Naive thymus-derived CD4-positive, alpha-beta T cell (primary cell): ENCODE data around the gene FIZ1. TPM values are rescaled to one million over a fixed set of nuclear protein-coding genes. Genes with fewer than 3 reads are reported as not detected.

Source experiments
- ATAC-seq: fragments of 150-1000 bp; cut with Tn5 transposase; 2 replicates; pipeline ENCODE4 v1.10.0; 2021; ENCODE audit warnings: mild to moderate bottlenecking, moderate library complexity
- CTCF ChIA-PET: fragments of 350-600 bp; sonication (Branson Sonifier 250); formaldehyde crosslinking; loops from one replicate; lab custom pipeline; 2021; ENCODE audit warnings: antibody characterized with exemption; lab: Charles Lee
- POLR2A ChIA-PET: fragments of 350-600 bp; sonication (Branson Sonifier 250); formaldehyde crosslinking; loops from one replicate; lab custom pipeline; 2021; ENCODE audit warnings: antibody characterized with exemption, inconsistent platforms; lab: Charles Lee
- DNase-seq, 9 donors: peaks; one replicate each; pipeline versions ENCODE4 v3.0.0 to v3.0.0-alpha.2; 2020 to 2022; ENCODE audit warnings: mixed read lengths in 1 of 9
- H3K27ac ChIP-seq: one replicate; pipeline ENCODE4 v1.7.0; 2013; ENCODE audit warnings: mild to moderate bottlenecking, low read depth, low read length, moderate library complexity
- H3K27me3 ChIP-seq, 2 donors: one replicate each; pipeline ENCODE4 v1.7.0; 2013; ENCODE audit warnings: low read length in 2 of 2, mild to moderate bottlenecking in 2 of 2, moderate library complexity in 2 of 2; ENCODE audit not compliant: control insufficient read depth in 2 of 2, insufficient read depth in 2 of 2
- H3K36me3 ChIP-seq, 3 experiments: 1 replicate in 2 of 3; 2 replicates in 1 of 3; pipeline ENCODE4 v1.7.0; 2013; ENCODE audit warnings: low read length in 3 of 3, mild to moderate bottlenecking in 3 of 3, moderate library complexity in 1 of 3; ENCODE audit not compliant: insufficient read depth in 3 of 3, control insufficient read depth in 2 of 3
- H3K4me1 ChIP-seq, 2 donors: one replicate each; pipeline ENCODE4 v1.7.0; 2013; ENCODE audit warnings: low read length in 2 of 2, mild to moderate bottlenecking in 2 of 2, moderate library complexity in 1 of 2; ENCODE audit not compliant: control insufficient read depth in 2 of 2, insufficient read depth in 2 of 2
- H3K4me3 ChIP-seq: 2 replicates; pipeline ENCODE4 v1.7.0; 2013; ENCODE audit warnings: mild to moderate bottlenecking, low read length
- H3K9me3 ChIP-seq, 3 experiments: 1 replicate in 2 of 3; 2 replicates in 1 of 3; pipeline ENCODE4 v1.7.0; 2013; ENCODE audit warnings: low read length in 3 of 3; ENCODE audit not compliant: control insufficient read depth in 2 of 3
- H3K27ac Mint-ChIP-seq, 9 donors: one replicate each; pipeline ENCODE4 v1.8.0; 2020 to 2022; ENCODE audit warnings: mixed read lengths in 9 of 9, mild to moderate bottlenecking in 8 of 9, moderate library complexity in 5 of 9, inconsistent platforms in 2 of 9
- H3K27me3 Mint-ChIP-seq, 5 donors: one replicate each; pipeline ENCODE4 v1.8.0; 2021 to 2022; ENCODE audit warnings: mixed read lengths in 5 of 5, mild to moderate bottlenecking in 1 of 5
- H3K36me3 Mint-ChIP-seq, 5 donors: one replicate each; pipeline ENCODE4 v1.8.0; 2020 to 2022; ENCODE audit warnings: mixed read lengths in 5 of 5, mild to moderate bottlenecking in 3 of 5, inconsistent platforms in 1 of 5
- H3K4me1 Mint-ChIP-seq, 7 donors: one replicate each; pipeline ENCODE4 v1.8.0; 2020 to 2022; ENCODE audit warnings: mixed read lengths in 7 of 7, mild to moderate bottlenecking in 3 of 7, inconsistent platforms in 1 of 7
- H3K4me3 Mint-ChIP-seq, 10 donors: one replicate each; pipeline ENCODE4 v1.8.0; 2020 to 2022; ENCODE audit warnings: mild to moderate bottlenecking in 10 of 10, mixed read lengths in 10 of 10, moderate library complexity in 6 of 10, inconsistent platforms in 2 of 10
- H3K9me3 Mint-ChIP-seq, 11 donors: one replicate each; pipeline ENCODE4 v1.8.0; 2020 to 2022; ENCODE audit warnings: mixed read lengths in 11 of 11, mild to moderate bottlenecking in 4 of 11, inconsistent platforms in 1 of 11, moderate library complexity in 1 of 11
- intact Hi-C, 2 donors: fragments of 100-400 bp; cut with micrococcal nuclease; formaldehyde crosslinking; loops; one replicate each; pipeline ENCODE4 v1.15.1; 2023
- polyA plus RNA-seq, 2 donors: library from polyadenylated mRNA; unstranded; fragments of 300-500 nt; fragmentation: Illumina TruSeq; gene quantifications; one replicate each; pipeline ENCODE4 v1.2.3, GENCODE V29; 2021
- total RNA-seq, 6 experiments: library from RNA in 5 of 6; stranded (reverse) in 5 of 6; gene quantifications; 1 replicate in 5 of 6; 2 replicates in 1 of 6; pipeline ENCODE4 v1.2.3 and lab custom pipeline; 2021 to 2026

FIZ1 gene
- total and polyA plus RNA-seq, 7 experiments from 2014 or later = 3.3 to 32.0 (median 10.6) TPM

- H3K9me3 Mint-ChIP-seq = peaks cover 0 to 13% (median 2%) of the 10 kb centered on the region in 11 donors
- peaks cover 0 to 6% (median 0%) of the 10 kb centered on the region in 3 experiments for H3K36me3 ChIP-seq
- H3K27ac ChIP-seq = peak overlapping the region; percentile 99
- peaks cover 29 to 41% of the 10 kb centered on the region in 2 donors for H3K4me1 ChIP-seq
- POLR2A ChIA-PET = interaction anchor here (0.6 to 9.5 kb wide), 8 partner anchors 9 to 1166 kb away, joined by 3 to 154 read pairs (median 11); partner anchors contain the start of genes CCDC106, FIZ1, U2AF2 and ZNF579
- peaks cover 47 to 75% (median 65%) of the 10 kb centered on the region in 7 donors for H3K4me1 Mint-ChIP-seq
- H3K9me3 ChIP-seq = no peaks in the 10 kb centered on the region
- no peaks in the 10 kb centered on the region for H3K27me3 ChIP-seq
- ATAC-seq = no peak
- DNase-seq = no peak
- H3K36me3 Mint-ChIP-seq = peaks cover 5 to 27% (median 18%) of the 10 kb centered on the region in 5 donors
- H3K27ac Mint-ChIP-seq = peak overlapping the region; percentile 100
- peak overlapping the region; percentile 96 to 100 (median 98) for H3K4me3 Mint-ChIP-seq
- H3K27me3 Mint-ChIP-seq = no peaks in the 10 kb centered on the region
- H3K4me3 ChIP-seq = peak overlapping the region; percentile 80
- CTCF ChIA-PET = interaction anchor here (1.2 to 1.6 kb wide), 4 partner anchors 10 to 18 kb away, joined by 4 to 9 read pairs (median 6); no protein-coding TSS in a partner anchor
- intact Hi-C loops = loop anchor here in 1 of 2 donors (5.0 to 10.0 kb wide), 2 partner anchors 252 to 299 kb away; partner anchors contain the start of genes KMT5C, RPL28 and TMEM238
Measured at GRCh38 chr19:55636723-55637122, 37.4 kb upstream of the FIZ1 start.

GRCh38 chr19:55635856-55636440 lies 36.6 kb upstream of the FIZ1 start:
- H3K27me3 ChIP-seq = no peaks in the 10 kb centered on the region
- peaks cover 33 to 45% of the 10 kb centered on the region in 2 donors for H3K4me1 ChIP-seq
- peaks cover 5 to 26% (median 18%) of the 10 kb centered on the region in 5 donors for H3K36me3 Mint-ChIP-seq
- peaks cover 0 to 13% (median 2%) of the 10 kb centered on the region in 11 donors for H3K9me3 Mint-ChIP-seq
- ATAC-seq (no peak), DNase-seq (no peak)
- H3K27ac ChIP-seq = peak overlapping the region; percentile 99
- intact Hi-C loops = loop anchor here (1.0 to 10.0 kb wide), 7 partner anchors 7 to 299 kb away; partner anchors contain the start of genes ZNF579 (in 2 of the 2), ZNF581 (in 2 of the 2), FIZ1 (in 1 of the 2) and KMT5C (in 1 of the 2)
- ChIA-PET CTCF (interaction anchor here (1.2 to 1.6 kb wide), 4 partner anchors 11 to 18 kb away, joined by 4 to 9 read pairs (median 6); no protein-coding TSS in a partner anchor), POLR2A (interaction anchor here (0.5 to 9.5 kb wide), 10 partner anchors 10 to 1761 kb away, joined by 3 to 154 read pairs (median 9); partner anchors contain the start of genes CCDC106, FIZ1, U2AF2 and ZNF579)
- no peaks in the 10 kb centered on the region for H3K9me3 ChIP-seq
- peak overlapping the region; percentile 80 for H3K4me3 ChIP-seq
- peaks cover 47 to 75% (median 69%) of the 10 kb centered on the region in 7 donors for H3K4me1 Mint-ChIP-seq
- H3K36me3 ChIP-seq = peaks cover 0 to 6% (median 0%) of the 10 kb centered on the region in 3 experiments
- peak overlapping the region; percentile 100 for H3K27ac Mint-ChIP-seq
- peak overlapping the region; percentile 96 to 100 (median 98) for H3K4me3 Mint-ChIP-seq
- no peaks in the 10 kb centered on the region for H3K27me3 Mint-ChIP-seq

DNA sequence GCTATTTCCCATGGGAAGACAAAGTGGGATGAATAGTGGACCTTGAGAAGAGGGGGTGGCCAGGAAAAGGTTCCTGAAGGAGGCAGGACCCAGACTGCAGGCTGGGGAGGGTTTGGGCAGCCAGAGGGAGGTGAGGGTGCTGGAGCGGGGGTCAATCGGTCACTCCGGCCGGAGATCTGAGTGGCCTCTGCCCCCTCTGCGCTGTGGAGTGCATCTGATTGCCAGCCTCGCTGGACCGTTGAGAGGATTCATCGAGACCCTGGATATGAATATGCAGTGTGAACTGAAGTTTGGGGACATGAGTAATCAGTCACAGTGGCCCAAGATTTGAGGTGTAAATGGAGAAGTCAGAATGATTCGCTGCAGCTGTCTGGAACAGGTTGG lies 36.0 kb upstream of the FIZ1 start:
- Mint-ChIP-seq H3K9me3 (peaks cover 0 to 13% (median 2%) of the 10 kb centered on the region in 11 donors), H3K36me3 (peaks cover 5 to 26% (median 18%) of the 10 kb centered on the region in 5 donors), H3K4me1 (peaks cover 47 to 72% (median 66%) of the 10 kb centered on the region in 7 donors), H3K27me3 (no peaks in the 10 kb centered on the region), H3K27ac (peak overlapping the region; percentile 100), H3K4me3 (peak overlapping the region; percentile 96 to 100 (median 98))
- ChIA-PET CTCF (interaction anchor here (0.7 to 6.0 kb wide), 3 partner anchors 8 to 175 kb away, joined by 3 to 74 read pairs (median 4); partner anchors contain the start of gene ZNF581), POLR2A (interaction anchor here (0.9 to 9.5 kb wide), 14 partner anchors 9 to 159 kb away, joined by 3 to 154 read pairs (median 4); partner anchors contain the start of genes CCDC106, FIZ1, U2AF2 and ZNF579)
- Histone ChIP-seq H3K27me3 (no peaks in the 10 kb centered on the region), H3K4me3 (peak overlapping the region; percentile 80), H3K4me1 (peaks cover 30 to 42% of the 10 kb centered on the region in 2 donors), H3K9me3 (no peaks in the 10 kb centered on the region), H3K27ac (peak overlapping the region; percentile 99), H3K36me3 (peaks cover 0 to 6% (median 0%) of the 10 kb centered on the region in 3 experiments)
- intact Hi-C loops = loop anchor here (1.0 to 10.0 kb wide), 7 partner anchors 8 to 298 kb away; partner anchors contain the start of genes ZNF579 (in 2 of the 2), ZNF581 (in 2 of the 2), FIZ1 (in 1 of the 2) and KMT5C (in 1 of the 2)
- ATAC-seq = no peak
- DNase-seq = peak in 1 of 9 donors; percentile 25

DNA sequence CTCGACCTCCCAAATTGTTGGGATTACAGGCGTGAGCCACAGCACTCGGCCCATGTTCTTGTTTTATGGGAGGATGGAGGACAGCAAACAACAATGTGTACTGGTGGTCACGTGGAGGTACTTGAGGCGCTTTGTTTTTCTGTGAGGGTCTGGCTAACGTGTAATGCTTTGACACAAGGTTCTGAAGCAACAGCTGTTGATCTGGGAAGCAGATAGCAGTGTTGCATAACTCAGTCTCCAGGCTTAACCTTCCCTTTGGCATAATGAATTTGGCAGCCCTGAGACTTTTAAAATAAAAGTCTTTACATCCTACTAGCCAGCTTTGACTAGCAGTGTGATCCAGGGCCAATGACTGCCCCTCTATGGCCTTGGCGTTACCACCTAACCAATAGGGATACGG lies 34.5 kb upstream of the FIZ1 start:
- Histone ChIP-seq H3K4me1 (peaks cover 27 to 33% of the 10 kb centered on the region in 2 donors), H3K27ac (peak overlapping the region; percentile 99), H3K9me3 (no peaks in the 10 kb centered on the region), H3K4me3 (no peak overlapping the region), H3K27me3 (no peaks in the 10 kb centered on the region), H3K36me3 (peaks cover 0 to 6% (median 0%) of the 10 kb centered on the region in 3 experiments)
- Mint-ChIP-seq H3K27me3 (peaks cover 0 to 5% (median 0%) of the 10 kb centered on the region in 5 donors), H3K27ac (peak overlapping the region in 5 of 9 donors; percentile 64 to 100 (median 100)), H3K36me3 (peaks cover 5 to 22% (median 15%) of the 10 kb centered on the region in 5 donors), H3K4me1 (peaks cover 46 to 60% (median 57%) of the 10 kb centered on the region in 7 donors), H3K9me3 (peaks cover 0 to 13% (median 0%) of the 10 kb centered on the region in 11 donors), H3K4me3 (peak overlapping the region in 2 of 10 donors; percentile 55 to 70)
- ATAC-seq (no peak), DNase-seq (no peak)
- intact Hi-C loops = loop anchor here (2.0 to 10.0 kb wide), 6 partner anchors 53 to 433 kb away; partner anchors contain the start of genes ZNF579 (in 2 of the 2), RPL28 (in 1 of the 2), TMEM238 (in 1 of the 2) and UBE2S (in 1 of the 2)
- POLR2A ChIA-PET = interaction anchor here (0.6 to 9.5 kb wide), 13 partner anchors 8 to 289 kb away, joined by 3 to 154 read pairs (median 5); partner anchors contain the start of genes CCDC106, FIZ1, U2AF2 and ZNF524
- CTCF ChIA-PET = interaction anchor here (0.5 to 6.0 kb wide), 11 partner anchors 13 to 1191 kb away, joined by 3 to 74 read pairs (median 10); partner anchors contain the start of genes U2AF2 and ZNF865

DNA sequence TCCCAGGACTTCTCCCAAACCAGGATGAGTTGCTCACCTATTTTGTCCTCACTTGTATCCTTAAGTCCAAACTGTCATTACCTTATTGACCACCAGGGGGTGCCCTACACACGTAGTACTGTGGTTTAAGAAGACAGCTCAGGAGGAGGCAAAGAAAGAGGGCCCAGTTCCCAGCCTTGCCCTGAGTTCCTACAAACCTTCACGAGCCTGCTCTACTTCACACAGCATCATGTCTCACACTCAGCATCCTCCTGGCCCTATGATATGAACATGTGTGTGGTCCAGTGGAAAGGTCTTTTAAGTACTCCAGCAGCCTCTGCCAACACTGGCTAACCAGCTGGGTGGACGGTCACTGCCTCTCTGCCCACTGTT lies 33.1 kb upstream of the FIZ1 start:
- DNase-seq (peak in 8 of 9 donors; percentile 81 to 93 (median 88)), ATAC-seq (peak; percentile 76)
- Mint-ChIP-seq H3K27ac (peak overlapping the region; percentile 17 to 95 (median 71)), H3K4me1 (peaks cover 39 to 54% (median 46%) of the 10 kb centered on the region in 7 donors), H3K36me3 (peaks cover 5 to 15% (median 5%) of the 10 kb centered on the region in 5 donors), H3K27me3 (peaks cover 0 to 12% (median 0%) of the 10 kb centered on the region in 5 donors), H3K9me3 (peaks cover 0 to 12% (median 0%) of the 10 kb centered on the region in 11 donors), H3K4me3 (peak overlapping the region; percentile 2 to 82 (median 34))
- Histone ChIP-seq H3K9me3 (no peaks in the 10 kb centered on the region), H3K4me1 (peaks cover 23 to 28% of the 10 kb centered on the region in 2 donors), H3K27me3 (no peaks in the 10 kb centered on the region), H3K36me3 (peaks cover 0 to 6% (median 0%) of the 10 kb centered on the region in 3 experiments), H3K4me3 (no peak overlapping the region), H3K27ac (peak overlapping the region; percentile 16)
- intact Hi-C loops = loop anchor here (1.0 to 10.0 kb wide), 8 partner anchors 8 to 435 kb away; partner anchors contain the start of genes RPL28 (in 1 of the 2), TMEM238 (in 1 of the 2), UBE2S (in 1 of the 2) and ZNF784 (in 1 of the 2)
- POLR2A ChIA-PET = interaction anchor here (0.5 to 9.5 kb wide), 11 partner anchors 7 to 369 kb away, joined by 3 to 154 read pairs (median 5); partner anchors contain the start of genes CCDC106, FIZ1, ISOC2 and U2AF2
- CTCF ChIA-PET = interaction anchor here (0.6 to 6.0 kb wide), 26 partner anchors 9 to 493 kb away, joined by 3 to 74 read pairs (median 6); partner anchors contain the start of genes U2AF2, ZNF784 and ZNF865
